DND-41 (cell line): ENCODE results near the gene TXN.

Experiments used
- ATAC-seq: fragments of 200-7000 bp; cut with Tn5 transposase; 3 replicates; pipeline ENCODE4 v1.9.1; 2021; ENCODE audit warnings: low read depth; ENCODE audit not compliant: insufficient read depth
- DNase-seq: peaks from one replicate; pipeline ENCODE4 v3.0.0-alpha.2; 2020
- H2AFZ ChIP-seq: 2 replicates; pipeline ENCODE4 v1.6.0; 2012; ENCODE audit warnings: low read depth, low read length
- H3K27ac ChIP-seq: 2 replicates; pipeline ENCODE4 v1.5.1; 2012; ENCODE audit warnings: low read length, inconsistent platforms
- H3K27me3 ChIP-seq: fragments of 200-600 bp; sonication (generic); 2 replicates; pipeline ENCODE4 v1.6.0; 2012; ENCODE audit warnings: low read length, mild to moderate bottlenecking, inconsistent platforms; ENCODE audit not compliant: insufficient read depth, poor library complexity
- H3K36me3 ChIP-seq: 2 replicates; pipeline ENCODE4 v1.5.1; 2012; ENCODE audit warnings: low read length, inconsistent platforms; ENCODE audit not compliant: insufficient read depth
- H3K4me1 ChIP-seq: 2 replicates; pipeline ENCODE4 v1.5.1; 2012; ENCODE audit warnings: mild to moderate bottlenecking, low read length; ENCODE audit not compliant: insufficient read depth
- H3K4me2 ChIP-seq: 2 replicates; pipeline ENCODE4 v1.6.0; 2012; ENCODE audit warnings: mild to moderate bottlenecking, moderate library complexity, low read length, inconsistent platforms; ENCODE audit not compliant: insufficient read depth
- H3K4me3 ChIP-seq, 2 experiments: fragments of 200-600 bp in 1 of 2; shearing (Covaris generic) in 1 of 2; 2 replicates each; pipeline ENCODE4 v1.5.1; 2012 to 2016; ENCODE audit warnings: inconsistent platforms in 2 of 2, low read length in 2 of 2, mild to moderate bottlenecking in 2 of 2, low read depth in 1 of 2, moderate library complexity in 1 of 2
- H3K79me2 ChIP-seq: 2 replicates; pipeline ENCODE4 v1.6.0; 2012; ENCODE audit warnings: low read length, inconsistent platforms; ENCODE audit not compliant: insufficient read depth
- H3K9ac ChIP-seq: 2 replicates; pipeline ENCODE4 v1.6.0; 2012; ENCODE audit warnings: low read depth, mild to moderate bottlenecking, inconsistent platforms, low read length, moderate library complexity
- H3K9me3 ChIP-seq: 2 replicates; pipeline ENCODE4 v1.5.1; 2012; ENCODE audit warnings: low read length, moderate library complexity, mild to moderate bottlenecking, inconsistent platforms; ENCODE audit not compliant: insufficient read depth, severe bottlenecking
- H4K20me1 ChIP-seq: 2 replicates; pipeline ENCODE4 v1.6.0; 2012; ENCODE audit warnings: low read length; ENCODE audit not compliant: insufficient read depth
- EZH2 ChIP-seq: IDR thresholded peaks from 3 replicates; pipeline ENCODE4 v1.6.1; 2012; ENCODE audit warnings: borderline replicate concordance, low read depth, mild to moderate bottlenecking, moderate library complexity, low read length, inconsistent platforms; ENCODE audit not compliant: severe bottlenecking
- TF ChIP-seq, protein P1 (sequence below): IDR thresholded peaks from 2 replicates; pipeline ENCODE4 v1.5.1; 2012; ENCODE audit warnings: borderline replicate concordance, low read length, moderate library complexity, mild to moderate bottlenecking; ENCODE audit not compliant: poor library complexity, severe bottlenecking; ENCODE audit errors: extremely low read depth

The TXN gene

DNA sequence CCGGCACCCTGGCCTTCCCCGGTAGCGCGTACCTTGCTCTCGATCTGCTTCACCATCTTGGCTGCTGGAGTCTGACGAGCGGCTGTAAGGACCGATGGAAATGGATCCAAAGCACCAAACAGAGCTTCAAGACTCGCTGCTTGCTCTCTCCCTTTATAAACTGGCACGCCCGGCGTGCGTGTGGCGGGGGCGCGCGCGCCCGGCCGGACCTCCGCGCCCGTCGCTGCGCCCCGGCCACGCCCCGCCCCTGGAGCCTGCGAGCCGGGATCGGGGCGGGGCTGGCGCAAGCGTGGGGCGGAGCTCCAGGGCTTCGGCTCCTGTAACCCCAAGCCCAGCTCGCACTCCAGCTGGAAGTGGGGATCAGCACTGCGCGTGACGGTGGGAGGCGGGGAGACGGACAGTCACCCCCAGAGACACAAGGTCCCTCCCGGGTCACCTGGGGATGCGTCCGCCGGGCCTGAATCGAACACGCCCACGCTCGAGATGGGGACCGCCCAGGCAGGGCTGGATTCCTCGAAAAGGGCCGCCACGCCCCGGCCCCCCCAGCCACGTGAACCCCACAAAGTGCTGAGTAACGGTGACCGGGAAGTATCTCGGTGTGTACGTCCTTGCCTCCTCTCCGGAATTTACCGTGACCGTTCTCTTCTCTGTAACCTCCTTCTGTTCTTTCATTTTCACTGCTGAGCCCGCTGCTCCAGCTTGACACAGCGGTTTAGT is at the start of gene TXN:
Gene TXN (minus strand): TSS at position 128 of the 717 bp plus-strand sequence. CDS start 72 bp downstream, at position 56.
- Histone ChIP-seq H3K4me2 (peak within 1 kb of the TSS; percentile 80), H3K4me3 (peak within 1 kb of the TSS; percentile 86 to 98), H3K79me2 (peaks cover 49% of the 10 kb centered on the region), H3K9ac (peak within 1 kb of the TSS; percentile 93), H3K36me3 (peaks cover 11% of the 10 kb centered on the region; the same call in 1 of the 2 replicates), H3K27me3 (no peaks in the 10 kb centered on the region), H3K9me3 (no peaks in the 10 kb centered on the region), H3K4me1 (peaks cover 44% of the 10 kb centered on the region), H4K20me1 (peaks cover 32% of the 10 kb centered on the region), H3K27ac (peak within 1 kb of the TSS; percentile 88), H2AFZ (peak within 1 kb of the TSS; percentile 77)
- ATAC-seq (peak; percentile 72), DNase-seq (peak; percentile 84)
- TF ChIP-seq, protein P1, sequence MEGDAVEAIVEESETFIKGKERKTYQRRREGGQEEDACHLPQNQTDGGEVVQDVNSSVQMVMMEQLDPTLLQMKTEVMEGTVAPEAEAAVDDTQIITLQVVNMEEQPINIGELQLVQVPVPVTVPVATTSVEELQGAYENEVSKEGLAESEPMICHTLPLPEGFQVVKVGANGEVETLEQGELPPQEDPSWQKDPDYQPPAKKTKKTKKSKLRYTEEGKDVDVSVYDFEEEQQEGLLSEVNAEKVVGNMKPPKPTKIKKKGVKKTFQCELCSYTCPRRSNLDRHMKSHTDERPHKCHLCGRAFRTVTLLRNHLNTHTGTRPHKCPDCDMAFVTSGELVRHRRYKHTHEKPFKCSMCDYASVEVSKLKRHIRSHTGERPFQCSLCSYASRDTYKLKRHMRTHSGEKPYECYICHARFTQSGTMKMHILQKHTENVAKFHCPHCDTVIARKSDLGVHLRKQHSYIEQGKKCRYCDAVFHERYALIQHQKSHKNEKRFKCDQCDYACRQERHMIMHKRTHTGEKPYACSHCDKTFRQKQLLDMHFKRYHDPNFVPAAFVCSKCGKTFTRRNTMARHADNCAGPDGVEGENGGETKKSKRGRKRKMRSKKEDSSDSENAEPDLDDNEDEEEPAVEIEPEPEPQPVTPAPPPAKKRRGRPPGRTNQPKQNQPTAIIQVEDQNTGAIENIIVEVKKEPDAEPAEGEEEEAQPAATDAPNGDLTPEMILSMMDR = no peak
- TF ChIP-seq EZH2 = no peak

DNA sequence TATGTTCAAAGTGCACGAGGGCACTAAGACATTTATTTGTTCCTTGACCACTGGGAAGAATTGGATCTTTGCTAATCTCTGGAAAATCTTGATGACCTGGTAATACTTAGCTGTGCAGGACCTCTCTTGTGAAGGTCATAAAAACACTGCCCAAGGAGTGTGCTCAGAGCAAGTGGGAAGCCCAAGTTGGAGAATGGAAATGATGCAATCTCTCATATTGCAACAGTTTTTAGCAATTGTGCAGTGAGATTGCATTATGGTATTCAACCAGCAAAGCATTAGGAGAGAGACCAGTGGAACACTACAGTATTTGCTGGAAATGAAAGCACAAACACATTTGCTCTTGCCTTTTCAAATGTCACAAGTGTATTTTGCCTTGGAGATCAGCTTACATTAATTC is 46.8 kb upstream of the TXN start:
- Histone ChIP-seq H3K79me2 (no peaks in the 10 kb centered on the region), H3K4me3 (no peak overlapping the region), H3K9me3 (no peaks in the 10 kb centered on the region), H3K4me2 (no peak overlapping the region), H3K9ac (no peak overlapping the region), H3K27me3 (no peaks in the 10 kb centered on the region), H4K20me1 (no peaks in the 10 kb centered on the region), H3K36me3 (no peaks in the 10 kb centered on the region), H3K4me1 (peaks cover 9% of the 10 kb centered on the region), H3K27ac (no peak overlapping the region), H2AFZ (no peak overlapping the region)
- DNase-seq (no peak), ATAC-seq (no peak)
- TF ChIP-seq, protein P1 = no peak
- no peak for TF ChIP-seq EZH2

DNA sequence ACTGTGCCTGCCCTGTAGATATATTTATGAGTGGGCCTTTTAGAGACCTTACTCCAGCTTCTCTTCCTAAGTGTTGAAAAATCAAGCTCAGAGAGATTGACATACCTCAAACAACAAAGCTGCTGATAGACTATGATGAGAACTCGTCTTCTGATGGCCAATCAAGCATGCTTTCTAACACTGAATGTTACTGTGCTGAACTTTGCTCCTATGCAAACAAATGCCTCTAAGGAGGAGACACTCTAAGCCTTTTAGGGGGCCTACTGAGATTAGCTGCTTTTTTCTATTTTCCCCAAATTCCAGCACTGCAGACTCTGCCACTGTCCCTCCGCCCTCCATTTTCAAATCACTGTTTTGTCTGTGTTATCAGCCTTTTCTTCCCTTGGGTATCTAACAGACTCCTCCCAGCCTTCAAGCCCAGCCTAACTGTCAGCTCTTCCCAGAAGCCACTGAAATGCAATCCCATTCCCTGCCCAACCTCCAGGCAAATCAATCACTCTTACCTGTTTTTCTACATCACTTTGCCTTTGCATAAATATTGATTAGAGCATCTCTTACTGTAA is 41.8 kb upstream of the TXN start:
- TF ChIP-seq, protein P1 = no peak
- TF ChIP-seq EZH2 = no peak
- no peak for DNase-seq
- Histone ChIP-seq H3K9me3 (no peaks in the 10 kb centered on the region), H3K27me3 (no peaks in the 10 kb centered on the region), H3K36me3 (no peaks in the 10 kb centered on the region), H3K27ac (no peak overlapping the region), H2AFZ (no peak overlapping the region), H3K4me1 (no peaks in the 10 kb centered on the region), H3K79me2 (no peaks in the 10 kb centered on the region), H3K9ac (no peak overlapping the region), H3K4me3 (no peak overlapping the region), H3K4me2 (no peak overlapping the region), H4K20me1 (no peaks in the 10 kb centered on the region)
- ATAC-seq = no peak
